GM13976 (cell line): Measurements from ENCODE around the gene GLIPR2.

Experiments
- DNase-seq: peaks from one replicate; pipeline ENCODE4 v3.0.0; 2012; ENCODE audit warnings: low spot score
- CTCF ChIP-seq: IDR thresholded peaks from 2 replicates; pipeline ENCODE4 v1.5.1; 2012; ENCODE audit warnings: borderline replicate concordance, mild to moderate bottlenecking; ENCODE audit not compliant: insufficient read depth; ENCODE audit errors: extremely low read depth, missing control alignments, control extremely low read depth
- in situ Hi-C: fragments of 300-500 bp; cut with MboI; formaldehyde crosslinking; loops from one replicate; pipeline ENCODE4 v1.12.0; 2022; ENCODE audit warnings: low sequenced_read_pairs, mixed read lengths, inconsistent platforms; ENCODE audit not compliant: unreplicated experiment

Gene GLIPR2

GRCh38 chr9:36165826-36166167 is 29.3 kb downstream of the GLIPR2 start:
- in situ Hi-C loops, result loop anchor here (5.0 kb wide), 1 partner anchor 63 kb away; no protein-coding TSS in a partner anchor
- no peak for DNase-seq
- no peak for TF ChIP-seq CTCF

GRCh38 chr9:36166168-36166927 is 29.8 kb downstream of the GLIPR2 start:
- peak; percentile 99 for TF ChIP-seq CTCF
- DNase-seq, result peak; percentile 96
- in situ Hi-C loops, result loop anchor here (5.0 kb wide), 1 partner anchor 64 kb away; no protein-coding TSS in a partner anchor

- no peak for TF ChIP-seq CTCF
- no peak for DNase-seq
- in situ Hi-C loops, result loop anchor here (5.0 kb wide), 1 partner anchor 67 kb away; no protein-coding TSS in a partner anchor
These were observed 32.6 kb downstream of the GLIPR2 start, which contains the start of gene CCIN for GRCh38 chr9:36169166-36169565. CCIN (plus strand) TSS chr9:36169388; CDS start chr9:36169503, 115 bp downstream.

GRCh38 chr9:36169708-36170107 is 33.2 kb downstream of the GLIPR2 start:
- TF ChIP-seq CTCF, result no peak
- no peak for DNase-seq
- in situ Hi-C loops, result loop anchor here (5.0 kb wide), 1 partner anchor 67 kb away; no protein-coding TSS in a partner anchor

GRCh38 chr9:36170531-36170930 is 34.0 kb downstream of the GLIPR2 start:
- TF ChIP-seq CTCF, result no peak
- DNase-seq, result no peak
- in situ Hi-C loops, result no loop called here

- DNase-seq, result no peak
- in situ Hi-C loops, result no loop called here
- TF ChIP-seq CTCF, result no peak
These were observed 37.3 kb downstream of the GLIPR2 start for GRCh38 chr9:36173861-36174260.
